ENCODE measurements around the gene RALGAPA2. TPM values are rescaled to one million over a fixed set of nuclear protein-coding genes. Genes with fewer than 3 reads are reported as not detected.

RALGAPA2 gene
- total and polyA plus RNA-seq, 2 donors (not counting 3 experiments of a cell fraction or from before 2014, with no cell fraction given), result 10.0 to 46.8 TPM

- Histone ChIP-seq H3K9ac (replicated peaks; ENCODE audit: extremely low read depth, insufficient read depth, low read length) (peak overlapping the region; percentile 4), H2AFZ (ENCODE audit: low read depth, low read length) (no peak overlapping the region), H3K9me3 (replicated peaks; ENCODE audit: control insufficient read depth, insufficient read depth, low read length) (no peaks in the 10 kb centered on the region), H3K4me1 (ENCODE audit: control insufficient read depth, extremely low read depth, insufficient read depth, low read length) (peaks cover 21% of the 10 kb centered on the region), H3K36me3 (ENCODE audit: control insufficient read depth in 2 of 2, extremely low read depth in 1 of 2, insufficient read depth in 2 of 2, low read length in 2 of 2) (no peaks in the 10 kb centered on the region), H3K4me3 (replicated peaks in 1 of 3; ENCODE audit: insufficient read depth in 1 of 3, low read depth in 1 of 3, low read length in 3 of 3) (peak overlapping the region in 1 of 3 experiments; percentile 72), H3K27ac (ENCODE audit: insufficient read depth, low read depth, low read length) (no peak overlapping the region), H3K79me2 (ENCODE audit: control insufficient read depth, insufficient read depth, low read length) (peaks cover 15% of the 10 kb centered on the region), H3K4me2 (ENCODE audit: insufficient read depth, low read length) (peak overlapping the region; percentile 94), H3K27me3 (ENCODE audit: control insufficient read depth in 2 of 2, insufficient read depth in 2 of 2, low read length in 2 of 2) (no peaks in the 10 kb centered on the region), H3K9me1 (replicated peaks; ENCODE audit: control insufficient read depth, extremely low read depth, insufficient read depth, low read length) (no peaks in the 10 kb centered on the region), H4K20me1 (replicated peaks; ENCODE audit: control insufficient read depth, extremely low read depth, insufficient read depth, low read length) (peaks cover 3% of the 10 kb centered on the region)
- BruUV-seq (replicated peaks), result no TSS peak
- dilution Hi-C loops (cut with MboI; ENCODE audit: extremely low pct_ligation_motif_present, low sequenced_read_pairs), result no loop called here
- CTCF ChIA-PET, result interaction anchor here (1.4 kb wide), 1 partner anchor 115 kb away, joined by 4 read pairs; no protein-coding TSS in a partner anchor
- no peak for TF ChIP-seq POLR2A (IDR thresholded peaks at IDR 0.05; ENCODE audit: low read depth, low read length)
- no peak for TF ChIP-seq EZH2 (IDR thresholded peaks at IDR 0.05; ENCODE audit: borderline replicate concordance, low read depth, low read length, severe bottlenecking)
- TF ChIP-seq POLR2AphosphoS5 (IDR thresholded peaks at IDR 0.05; ENCODE audit: insufficient read depth, low read depth, low read length), result no peak
- TF ChIP-seq CTCF (IDR thresholded peaks at IDR 0.05; ENCODE audit: extremely low read depth in 1 of 2, insufficient read depth in 1 of 2, low read depth in 1 of 2, low read length in 2 of 2), result no peak
- TF ChIP-seq MYC (IDR thresholded peaks at IDR 0.05; ENCODE audit: low read depth, low read length), result no peak
- no peak for TF ChIP-seq FOS (IDR thresholded peaks at IDR 0.05; ENCODE audit: borderline replicate concordance, insufficient read depth, low read length)
- TF ChIP-seq MAX (IDR thresholded peaks at IDR 0.05; ENCODE audit: insufficient read depth, insufficient read length), result no peak
- no peak for TF ChIP-seq GATA2 (IDR thresholded peaks at IDR 0.05; ENCODE audit: insufficient read depth, insufficient read length, low read depth, low read length)
- no peak for TF ChIP-seq JUN (IDR thresholded peaks at IDR 0.05; ENCODE audit: borderline replicate concordance, insufficient read depth, insufficient read length, low read depth)
- intact Hi-C loops (cut with micrococcal nuclease), result loop anchor here (2.0 to 5.0 kb wide), 4 partner anchors 13 to 92 kb away; no protein-coding TSS in a partner anchor
- POLR2A ChIA-PET, result interaction anchor here (1.2 kb wide), 1 partner anchor 34 kb away, joined by 3 read pairs; no protein-coding TSS in a partner anchor
- DNase-seq (ENCODE audit: low read depth, low spot score) (peak; percentile 55), FAIRE-seq (no peak)
Measured at GRCh38 chr20:20709887-20710286, 2.6 kb downstream of the RALGAPA2 start.

Measured in endothelial cell of umbilical vein (primary cell).